GM23248 (cell line): ENCODE measurements around the gene LMF1.

ENCODE experiments used
- EZH2 ChIP-seq: fragments of 200-600 bp; sonication (generic); IDR thresholded peaks from 2 replicates; pipeline ENCODE4 v1.6.1; 2018; ENCODE audit warnings: antibody characterized with exemption, mild to moderate bottlenecking; ENCODE audit not compliant: insufficient read depth, poor library complexity, severe bottlenecking
- EZH2phosphoT487 ChIP-seq: fragments of 200-600 bp; sonication (generic); IDR thresholded peaks from 2 replicates; pipeline ENCODE4 v1.6.1; 2018; ENCODE audit warnings: antibody characterized with exemption, moderate library complexity, mild to moderate bottlenecking, low read depth; ENCODE audit not compliant: insufficient read depth

DNA sequence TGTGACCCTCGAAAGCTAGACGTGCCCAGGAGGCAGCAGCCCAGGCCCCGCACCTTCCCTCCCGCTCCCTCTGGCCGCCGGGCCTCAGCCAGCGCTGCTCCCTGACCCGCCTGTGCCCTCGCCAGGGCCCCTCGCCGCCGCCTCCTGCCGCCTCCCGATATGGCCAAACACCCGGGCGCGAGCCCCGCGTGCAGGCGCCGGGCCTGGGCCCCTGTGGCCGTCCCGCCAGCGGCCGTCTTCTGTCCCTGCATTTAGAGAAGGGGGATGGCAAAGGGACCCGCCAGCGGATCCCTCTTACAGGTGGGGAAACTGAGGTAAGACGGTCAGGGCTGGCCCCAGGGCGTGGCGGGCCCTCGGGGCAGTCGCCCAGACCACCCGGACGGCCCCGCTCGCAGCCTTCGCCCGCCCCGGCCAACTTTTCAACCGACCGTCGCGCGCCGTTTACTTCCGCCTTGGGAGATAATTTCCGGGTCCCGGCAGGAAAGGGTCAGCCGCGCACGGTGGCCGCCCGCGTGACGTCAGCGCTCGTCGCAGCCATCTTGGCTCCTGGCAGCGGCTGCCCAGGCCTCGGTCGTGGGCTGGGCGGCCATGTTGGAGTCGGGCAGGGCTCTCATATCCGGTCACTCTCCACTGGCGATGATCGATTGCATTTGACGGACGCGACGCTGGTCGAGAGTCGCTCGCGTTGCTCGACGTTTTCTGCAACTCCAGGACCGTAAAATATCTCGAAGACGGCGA, 163.3 kb downstream of the LMF1 start:
- TF ChIP-seq EZH2 (no peak), EZH2phosphoT487 (no peak)
